WTC11 (cell line): ENCODE measurements around the gene ARID3B. TPM values are rescaled to one million over a fixed set of nuclear protein-coding genes. Genes with fewer than 3 reads are reported as not detected.

Experiments
- ATAC-seq: fragments of 200-7000 bp; cut with Tn5 transposase; 2 replicates; pipeline ENCODE4 v1.10.0; 2021; ENCODE audit warnings: mild to moderate bottlenecking, moderate library complexity
- CTCF ChIA-PET: fragments of 300-600 bp; sonication (Branson Sonifier 250); formaldehyde crosslinking; loops from one replicate; lab custom pipeline; 2021; ENCODE audit warnings: antibody characterized with exemption; lab: Charles Lee
- POLR2A ChIA-PET: fragments of 350-600 bp; sonication (Branson Sonifier 250); formaldehyde crosslinking; loops from one replicate; lab custom pipeline; 2021; ENCODE audit warnings: antibody characterized with exemption; lab: Charles Lee
- DNase-seq: peaks from one replicate; pipeline ENCODE4 v3.0.0; 2021; ENCODE audit warnings: low spot score
- H3K27ac Mint-ChIP-seq: 2 replicates; pipeline ENCODE4 v1.8.0; 2021; ENCODE audit warnings: mixed read lengths
- H3K27me3 Mint-ChIP-seq: 2 replicates; pipeline ENCODE4 v1.8.0; 2021; ENCODE audit warnings: low read depth, mild to moderate bottlenecking, moderate library complexity, mixed read lengths
- H3K36me3 Mint-ChIP-seq: 2 replicates; pipeline ENCODE4 v1.8.0; 2021; ENCODE audit warnings: mixed read lengths
- H3K4me1 Mint-ChIP-seq: 2 replicates; pipeline ENCODE4 v1.8.0; 2022; ENCODE audit warnings: mixed read lengths
- H3K4me3 Mint-ChIP-seq: 2 replicates; pipeline ENCODE4 v1.8.0; 2021; ENCODE audit warnings: mild to moderate bottlenecking, moderate library complexity, mixed read lengths
- H3K9me3 Mint-ChIP-seq: 2 replicates; pipeline ENCODE4 v1.8.0; 2021; ENCODE audit warnings: mixed read lengths
- CREM ChIP-seq: sonication (generic); formaldehyde crosslinking; IDR thresholded peaks from 2 replicates; pipeline ENCODE4 v1.8.1; 2022; ENCODE audit warnings: mild to moderate bottlenecking, missing genetic modification reagents, moderate library complexity
- EMX1 ChIP-seq: fragments of 250-450 bp; sonication (Bioruptor Pico); IDR thresholded peaks from 2 replicates; pipeline ENCODE4 v1.8.0; 2021; ENCODE audit warnings: mild to moderate bottlenecking
- ETV6 ChIP-seq: sonication (generic); formaldehyde crosslinking; IDR thresholded peaks from 2 replicates; pipeline ENCODE4 v1.8.1; 2022; ENCODE audit warnings: mild to moderate bottlenecking, missing genetic modification reagents
- FOXK1 ChIP-seq: sonication (generic); formaldehyde crosslinking; IDR thresholded peaks from 2 replicates; pipeline ENCODE4 v1.8.0; 2022; ENCODE audit warnings: mild to moderate bottlenecking, moderate library complexity, missing genetic modification reagents
- GTF2I ChIP-seq: fragments of 250-450 bp; sonication (Bioruptor Pico); conservative IDR thresholded peaks from 2 replicates; pipeline ENCODE4 v1.4.0; 2021; ENCODE audit warnings: mild to moderate bottlenecking
- HMGA2 ChIP-seq: fragments of 250-450 bp; sonication (Bioruptor Pico); IDR thresholded peaks from 2 replicates; pipeline ENCODE4 v1.4.0; 2021; ENCODE audit warnings: mild to moderate bottlenecking, moderate library complexity
- MXD4 ChIP-seq: fragments of 250-450 bp; sonication (Bioruptor Pico); IDR thresholded peaks from 2 replicates; pipeline ENCODE4 v1.8.0; 2021; ENCODE audit warnings: mild to moderate bottlenecking, moderate library complexity, borderline replicate concordance
- NFATC4 ChIP-seq: fragments of 250-450 bp; sonication (Bioruptor Pico); IDR thresholded peaks from 2 replicates; pipeline ENCODE4 v1.9.0; 2021; ENCODE audit warnings: mild to moderate bottlenecking
- SP1 ChIP-seq: sonication (generic); formaldehyde crosslinking; conservative IDR thresholded peaks from 2 replicates; pipeline ENCODE4 v1.8.1; 2022; ENCODE audit warnings: missing genetic modification reagents
- TP53 ChIP-seq: sonication (generic); formaldehyde crosslinking; IDR thresholded peaks from 2 replicates; pipeline ENCODE4 v1.8.1; 2023; ENCODE audit warnings: mild to moderate bottlenecking, missing genetic modification reagents
- ZNF232 ChIP-seq: sonication (generic); formaldehyde crosslinking; IDR thresholded peaks from 2 replicates; pipeline ENCODE4 v1.8.0; 2022; ENCODE audit warnings: mild to moderate bottlenecking, missing genetic modification reagents
- ZNF317 ChIP-seq: sonication (generic); formaldehyde crosslinking; IDR thresholded peaks from 2 replicates; pipeline ENCODE4 v1.8.1; 2023; ENCODE audit warnings: low read depth, mild to moderate bottlenecking, moderate library complexity, missing genetic modification reagents, borderline replicate concordance
- ZNF396 ChIP-seq: fragments of 250-450 bp; sonication (Bioruptor Pico); IDR thresholded peaks from 2 replicates; pipeline ENCODE4 v1.8.0; 2021; ENCODE audit warnings: mild to moderate bottlenecking, moderate library complexity, borderline replicate concordance
- total RNA-seq: library from RNA; stranded (reverse); gene quantifications from 3 replicates; pipeline ENCODE4 v1.2.3, GENCODE V29; 2021
- TF ChIP-seq, protein P1 (sequence below): sonication (generic); formaldehyde crosslinking; IDR thresholded peaks from 2 replicates; pipeline ENCODE4 v1.8.0; 2022; ENCODE audit warnings: mild to moderate bottlenecking, missing genetic modification reagents
- TF ChIP-seq, protein P2 (sequence below): sonication (generic); formaldehyde crosslinking; IDR thresholded peaks from 2 replicates; pipeline ENCODE4 v1.8.1; 2023; ENCODE audit warnings: mild to moderate bottlenecking, moderate library complexity, missing genetic modification reagents
- TF ChIP-seq, protein P3 (sequence below): fragments of 250-450 bp; sonication (Bioruptor Pico); IDR thresholded peaks from 2 replicates; pipeline ENCODE4 v1.8.0; 2021; ENCODE audit warnings: mild to moderate bottlenecking
- TF ChIP-seq, protein P4 (sequence below): sonication (generic); formaldehyde crosslinking; IDR thresholded peaks from 2 replicates; pipeline ENCODE4 v1.8.1; 2022; ENCODE audit warnings: low read depth, missing genetic modification reagents, borderline replicate concordance
- TF ChIP-seq, protein P5 (sequence below): fragments of 250-450 bp; sonication (Bioruptor Pico); IDR thresholded peaks from 2 replicates; pipeline ENCODE4 v1.9.0; 2021; ENCODE audit warnings: mild to moderate bottlenecking

Gene ARID3B
- total RNA-seq, 1 experiment from 2014 or later: 133 TPM

DNA sequence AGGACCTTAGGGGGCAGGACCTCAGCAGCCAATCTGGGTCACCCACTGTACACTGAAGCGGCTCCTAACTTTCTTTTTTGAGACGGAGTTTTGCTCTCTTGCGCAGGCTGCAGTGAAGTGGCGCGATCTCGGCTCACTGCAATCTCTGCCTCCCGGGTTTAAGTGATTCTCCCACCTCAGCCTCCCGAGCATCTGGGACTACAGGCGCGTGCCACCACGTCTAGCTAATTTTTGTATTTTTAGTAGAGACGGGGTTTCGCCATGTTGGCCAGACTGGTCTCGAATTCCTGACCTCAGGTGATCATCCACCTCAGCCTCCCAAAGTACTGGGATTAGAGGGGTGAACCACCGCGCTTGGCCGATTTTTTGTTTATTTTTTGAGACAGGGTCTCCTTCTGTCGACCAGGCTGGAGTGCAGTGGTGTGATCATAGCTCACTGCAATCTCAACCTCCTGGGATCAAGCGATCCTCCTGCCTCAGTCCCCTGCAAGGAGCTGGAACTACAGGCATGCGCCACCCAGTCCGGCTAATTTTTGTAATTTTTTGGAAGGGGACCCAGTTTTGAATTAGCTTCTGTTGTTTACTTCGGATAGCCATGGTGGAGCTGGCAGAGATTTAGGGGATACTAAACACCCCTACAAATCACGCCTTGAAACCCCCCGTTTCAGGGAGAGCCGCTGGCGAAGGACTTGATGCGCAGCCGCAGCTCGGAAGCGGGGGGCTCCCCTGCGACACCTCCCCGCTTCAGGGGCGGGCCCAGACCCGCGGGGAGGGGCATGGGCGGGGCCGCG, 73.1 kb downstream of the ARID3B start:
- Mint-ChIP-seq H3K36me3 (no peaks in the 10 kb centered on the region), H3K27ac (no peak overlapping the region), H3K4me3 (peak overlapping the region; percentile 86), H3K4me1 (peaks cover 17% of the 10 kb centered on the region), H3K27me3 (peaks cover 28% of the 10 kb centered on the region), H3K9me3 (no peaks in the 10 kb centered on the region)
- DNase-seq: peak; percentile 83
- TF ChIP-seq NFATC4 (CRISPR knock-in tag) (no peak), FOXK1 (no peak), MXD4 (CRISPR knock-in tag) (no peak), ETV6 (CRISPR knock-in tag) (no peak), SP1 (CRISPR knock-in tag) (peak; percentile 92)
- TF ChIP-seq, protein P1, sequence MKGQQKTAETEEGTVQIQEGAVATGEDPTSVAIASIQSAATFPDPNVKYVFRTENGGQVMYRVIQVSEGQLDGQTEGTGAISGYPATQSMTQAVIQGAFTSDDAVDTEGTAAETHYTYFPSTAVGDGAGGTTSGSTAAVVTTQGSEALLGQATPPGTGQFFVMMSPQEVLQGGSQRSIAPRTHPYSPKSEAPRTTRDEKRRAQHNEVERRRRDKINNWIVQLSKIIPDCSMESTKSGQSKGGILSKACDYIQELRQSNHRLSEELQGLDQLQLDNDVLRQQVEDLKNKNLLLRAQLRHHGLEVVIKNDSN (CRISPR knock-in tag): no peak
- POLR2A ChIA-PET: interaction anchor here (0.6 to 3.4 kb wide), 5 partner anchors 16 to 289 kb away, joined by 3 to 16 read pairs (median 10); no protein-coding TSS in a partner anchor
- CTCF ChIA-PET: interaction anchor here (0.6 to 4.3 kb wide), 14 partner anchors 12 to 848 kb away, joined by 3 to 29 read pairs (median 5); partner anchors contain the start of gene ARID3B
- ATAC-seq: peak; percentile 58

DNA sequence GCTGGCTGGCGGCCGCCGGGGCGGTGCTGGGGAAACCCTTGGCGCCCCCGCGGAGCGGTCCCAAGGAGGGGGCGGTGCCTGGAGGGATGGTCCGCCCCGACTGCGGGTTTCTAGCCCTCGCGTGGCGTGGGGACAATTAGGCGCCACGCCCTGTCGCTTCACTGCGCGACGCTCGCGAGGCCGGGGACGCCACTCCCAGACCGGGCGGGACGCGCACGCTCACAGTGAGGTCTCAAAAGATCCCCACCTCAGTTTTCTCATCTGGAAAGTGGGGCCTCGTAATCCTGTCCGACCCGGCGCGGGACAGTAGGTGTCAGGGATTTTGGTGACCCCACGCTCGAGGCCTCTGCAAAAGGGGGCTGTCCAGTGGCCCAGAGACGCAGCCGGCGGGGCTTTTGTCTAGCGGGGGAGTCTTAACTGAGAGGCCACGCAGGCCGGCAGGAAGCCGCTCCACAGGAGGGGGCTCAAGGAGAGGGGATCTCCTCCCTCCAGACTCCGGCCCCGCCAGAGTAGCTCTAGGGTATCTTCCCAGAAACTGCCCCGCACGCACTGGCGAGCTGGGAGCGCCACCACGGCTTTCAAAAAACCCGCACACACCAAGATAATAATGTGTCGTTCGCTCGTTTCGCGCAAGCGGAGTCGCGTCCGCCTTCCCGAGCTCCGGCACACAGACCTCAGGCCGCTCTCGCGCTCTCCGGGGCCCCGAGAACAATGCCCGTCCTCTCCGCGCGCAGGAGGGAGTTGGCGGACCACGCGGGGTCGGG, 73.9 kb downstream of the ARID3B start:
- ATAC-seq (peak; percentile 9), DNase-seq (peak; percentile 60)
- Mint-ChIP-seq H3K4me3 (peak overlapping the region; percentile 86), H3K4me1 (peaks cover 17% of the 10 kb centered on the region), H3K36me3 (peaks cover 6% of the 10 kb centered on the region), H3K9me3 (no peaks in the 10 kb centered on the region), H3K27me3 (peaks cover 22% of the 10 kb centered on the region), H3K27ac (peak overlapping the region; percentile 95)
- 0 out of 2 replicates have a peak, but pooled peaks have one; percentile 23 for TF ChIP-seq ZNF232 (CRISPR knock-in tag)
- TF ChIP-seq SP1 (CRISPR knock-in tag): peak; percentile 42
- 0 out of 2 replicates have a peak, but pooled peaks have one; percentile 48 for TF ChIP-seq CREM (CRISPR knock-in tag)
- TF ChIP-seq ZNF317: no peak
- TF ChIP-seq, protein P2, sequence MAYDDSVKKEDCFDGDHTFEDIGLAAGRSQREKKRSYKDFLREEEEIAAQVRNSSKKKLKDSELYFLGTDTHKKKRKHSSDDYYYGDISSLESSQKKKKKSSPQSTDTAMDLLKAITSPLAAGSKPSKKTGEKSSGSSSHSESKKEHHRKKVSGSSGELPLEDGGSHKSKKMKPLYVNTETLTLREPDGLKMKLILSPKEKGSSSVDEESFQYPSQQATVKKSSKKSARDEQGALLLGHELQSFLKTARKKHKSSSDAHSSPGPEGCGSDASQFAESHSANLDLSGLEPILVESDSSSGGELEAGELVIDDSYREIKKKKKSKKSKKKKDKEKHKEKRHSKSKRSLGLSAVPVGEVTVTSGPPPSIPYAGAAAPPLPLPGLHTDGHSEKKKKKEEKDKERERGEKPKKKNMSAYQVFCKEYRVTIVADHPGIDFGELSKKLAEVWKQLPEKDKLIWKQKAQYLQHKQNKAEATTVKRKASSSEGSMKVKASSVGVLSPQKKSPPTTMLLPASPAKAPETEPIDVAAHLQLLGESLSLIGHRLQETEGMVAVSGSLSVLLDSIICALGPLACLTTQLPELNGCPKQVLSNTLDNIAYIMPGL: peak; percentile 51; the same call in 1 of the 2 replicates
- no peak for TF ChIP-seq ZNF396 (CRISPR knock-in tag)
- peak; percentile 78; the same call in 1 of the 2 replicates for TF ChIP-seq EMX1 (CRISPR knock-in tag)
- peak; percentile 36; the same call in 1 of the 2 replicates for TF ChIP-seq HMGA2 (CRISPR knock-in tag)
- TF ChIP-seq, protein P3, sequence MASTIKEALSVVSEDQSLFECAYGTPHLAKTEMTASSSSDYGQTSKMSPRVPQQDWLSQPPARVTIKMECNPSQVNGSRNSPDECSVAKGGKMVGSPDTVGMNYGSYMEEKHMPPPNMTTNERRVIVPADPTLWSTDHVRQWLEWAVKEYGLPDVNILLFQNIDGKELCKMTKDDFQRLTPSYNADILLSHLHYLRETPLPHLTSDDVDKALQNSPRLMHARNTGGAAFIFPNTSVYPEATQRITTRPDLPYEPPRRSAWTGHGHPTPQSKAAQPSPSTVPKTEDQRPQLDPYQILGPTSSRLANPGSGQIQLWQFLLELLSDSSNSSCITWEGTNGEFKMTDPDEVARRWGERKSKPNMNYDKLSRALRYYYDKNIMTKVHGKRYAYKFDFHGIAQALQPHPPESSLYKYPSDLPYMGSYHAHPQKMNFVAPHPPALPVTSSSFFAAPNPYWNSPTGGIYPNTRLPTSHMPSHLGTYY (CRISPR knock-in tag): 0 out of 2 replicates have a peak, but pooled peaks have one; percentile 6
- TF ChIP-seq, protein P4, sequence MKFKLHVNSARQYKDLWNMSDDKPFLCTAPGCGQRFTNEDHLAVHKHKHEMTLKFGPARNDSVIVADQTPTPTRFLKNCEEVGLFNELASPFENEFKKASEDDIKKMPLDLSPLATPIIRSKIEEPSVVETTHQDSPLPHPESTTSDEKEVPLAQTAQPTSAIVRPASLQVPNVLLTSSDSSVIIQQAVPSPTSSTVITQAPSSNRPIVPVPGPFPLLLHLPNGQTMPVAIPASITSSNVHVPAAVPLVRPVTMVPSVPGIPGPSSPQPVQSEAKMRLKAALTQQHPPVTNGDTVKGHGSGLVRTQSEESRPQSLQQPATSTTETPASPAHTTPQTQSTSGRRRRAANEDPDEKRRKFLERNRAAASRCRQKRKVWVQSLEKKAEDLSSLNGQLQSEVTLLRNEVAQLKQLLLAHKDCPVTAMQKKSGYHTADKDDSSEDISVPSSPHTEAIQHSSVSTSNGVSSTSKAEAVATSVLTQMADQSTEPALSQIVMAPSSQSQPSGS (CRISPR knock-in tag): no peak
- TF ChIP-seq TP53 (CRISPR knock-in tag): no peak
- TF ChIP-seq GTF2I: peak; percentile 100
- TF ChIP-seq, protein P5, sequence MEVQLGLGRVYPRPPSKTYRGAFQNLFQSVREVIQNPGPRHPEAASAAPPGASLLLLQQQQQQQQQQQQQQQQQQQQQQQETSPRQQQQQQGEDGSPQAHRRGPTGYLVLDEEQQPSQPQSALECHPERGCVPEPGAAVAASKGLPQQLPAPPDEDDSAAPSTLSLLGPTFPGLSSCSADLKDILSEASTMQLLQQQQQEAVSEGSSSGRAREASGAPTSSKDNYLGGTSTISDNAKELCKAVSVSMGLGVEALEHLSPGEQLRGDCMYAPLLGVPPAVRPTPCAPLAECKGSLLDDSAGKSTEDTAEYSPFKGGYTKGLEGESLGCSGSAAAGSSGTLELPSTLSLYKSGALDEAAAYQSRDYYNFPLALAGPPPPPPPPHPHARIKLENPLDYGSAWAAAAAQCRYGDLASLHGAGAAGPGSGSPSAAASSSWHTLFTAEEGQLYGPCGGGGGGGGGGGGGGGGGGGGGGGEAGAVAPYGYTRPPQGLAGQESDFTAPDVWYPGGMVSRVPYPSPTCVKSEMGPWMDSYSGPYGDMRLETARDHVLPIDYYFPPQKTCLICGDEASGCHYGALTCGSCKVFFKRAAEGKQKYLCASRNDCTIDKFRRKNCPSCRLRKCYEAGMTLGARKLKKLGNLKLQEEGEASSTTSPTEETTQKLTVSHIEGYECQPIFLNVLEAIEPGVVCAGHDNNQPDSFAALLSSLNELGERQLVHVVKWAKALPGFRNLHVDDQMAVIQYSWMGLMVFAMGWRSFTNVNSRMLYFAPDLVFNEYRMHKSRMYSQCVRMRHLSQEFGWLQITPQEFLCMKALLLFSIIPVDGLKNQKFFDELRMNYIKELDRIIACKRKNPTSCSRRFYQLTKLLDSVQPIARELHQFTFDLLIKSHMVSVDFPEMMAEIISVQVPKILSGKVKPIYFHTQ (CRISPR knock-in tag): peak; percentile 53; the same call in 1 of the 2 replicates
- CTCF ChIA-PET: interaction anchor here (0.6 to 4.3 kb wide), 10 partner anchors 14 to 847 kb away, joined by 3 to 29 read pairs (median 6); partner anchors contain the start of gene ARID3B
- POLR2A ChIA-PET: interaction anchor here (0.7 to 3.4 kb wide), 7 partner anchors 17 to 154 kb away, joined by 3 to 16 read pairs (median 4); partner anchors contain the start of genes ARID3B and UBL7
